Stimulated activated naive CD8-positive, alpha-beta T cell treated with anti-CD3 and anti-CD28 coated beads, Interleukin-15, Interleukin-2, amounts not matched to agents 100 ng/mL and 50 ng/mL, for 24 hours (primary cell): Measurements from ENCODE around the gene WEE2.

Source experiments
- H3K27ac Mint-ChIP-seq: one replicate; pipeline ENCODE4 v1.8.0; 2021; ENCODE audit warnings: mild to moderate bottlenecking, mixed read lengths
- H3K27me3 Mint-ChIP-seq: one replicate; pipeline ENCODE4 v1.8.0; 2021; ENCODE audit warnings: mixed read lengths
- H3K36me3 Mint-ChIP-seq: one replicate; pipeline ENCODE4 v1.8.0; 2021; ENCODE audit warnings: low read depth, mixed read lengths
- H3K4me1 Mint-ChIP-seq: one replicate; pipeline ENCODE4 v1.8.0; 2021; ENCODE audit warnings: low read depth, mixed read lengths
- H3K4me3 Mint-ChIP-seq: one replicate; pipeline ENCODE4 v1.8.0; 2021; ENCODE audit warnings: mild to moderate bottlenecking, mixed read lengths
- H3K9me3 Mint-ChIP-seq: one replicate; pipeline ENCODE4 v1.8.0; 2021; ENCODE audit warnings: mixed read lengths

The WEE2 gene

DNA sequence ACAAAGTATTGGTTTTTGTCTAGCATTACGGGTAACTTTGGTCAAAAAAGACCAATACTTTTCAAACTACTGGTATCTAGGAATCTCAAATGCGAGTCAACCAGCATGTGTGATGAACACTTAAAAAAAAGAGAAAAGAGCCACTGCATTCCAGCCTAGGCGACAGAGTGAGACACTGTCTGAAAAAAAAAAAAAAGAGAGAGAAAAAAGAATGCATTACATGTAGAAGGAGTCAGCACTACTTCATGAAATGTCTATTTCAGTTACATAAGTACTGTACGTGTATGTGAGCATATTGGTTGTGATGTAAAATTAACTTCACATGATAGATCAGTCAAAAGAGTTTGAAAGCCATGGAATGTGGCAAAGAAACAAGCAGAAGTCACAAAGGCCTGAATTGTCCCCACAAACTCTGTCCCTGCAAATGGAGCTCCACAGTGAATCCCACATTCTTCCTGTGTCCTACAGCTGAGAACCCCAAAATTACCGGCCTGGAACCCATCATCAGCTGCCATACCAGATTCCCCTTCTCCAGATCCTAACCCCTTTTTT, 7.8 kb upstream of the WEE2 start:
- Mint-ChIP-seq H3K4me1 (peaks cover 59% of the 10 kb centered on the region), H3K9me3 (no peaks in the 10 kb centered on the region), H3K27me3 (peaks cover 11% of the 10 kb centered on the region), H3K36me3 (no peaks in the 10 kb centered on the region), H3K4me3 (peak overlapping the region; percentile 77), H3K27ac (peak overlapping the region; percentile 22)

DNA sequence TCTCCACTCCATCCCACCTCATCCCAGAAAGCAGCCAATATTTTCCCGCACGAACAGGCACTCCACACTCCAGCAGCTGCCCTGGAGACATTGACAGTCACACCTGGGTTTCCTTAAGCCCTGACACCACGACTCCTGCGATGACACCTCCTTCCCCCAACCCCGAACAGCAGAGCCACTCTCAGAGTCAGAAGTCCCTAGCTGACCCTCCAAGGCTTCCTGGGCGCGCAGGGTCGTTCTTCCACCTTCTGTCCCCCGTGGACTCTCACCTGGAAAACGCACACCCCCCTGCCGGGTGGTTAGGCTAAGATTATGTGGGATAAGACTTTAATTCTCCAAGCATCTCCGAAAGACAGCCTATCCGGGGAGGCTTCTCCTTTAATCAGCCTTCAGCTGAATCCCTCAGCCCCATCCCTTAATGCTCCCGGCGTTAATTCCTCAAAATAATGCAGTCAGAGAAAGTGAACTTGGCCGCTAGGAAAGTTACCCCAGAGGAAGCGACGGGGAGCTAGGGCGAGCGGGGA, 7.2 kb upstream of the WEE2 start:
- H3K27ac Mint-ChIP-seq = peak overlapping the region; percentile 22
- H3K4me1 Mint-ChIP-seq = peaks cover 56% of the 10 kb centered on the region

DNA sequence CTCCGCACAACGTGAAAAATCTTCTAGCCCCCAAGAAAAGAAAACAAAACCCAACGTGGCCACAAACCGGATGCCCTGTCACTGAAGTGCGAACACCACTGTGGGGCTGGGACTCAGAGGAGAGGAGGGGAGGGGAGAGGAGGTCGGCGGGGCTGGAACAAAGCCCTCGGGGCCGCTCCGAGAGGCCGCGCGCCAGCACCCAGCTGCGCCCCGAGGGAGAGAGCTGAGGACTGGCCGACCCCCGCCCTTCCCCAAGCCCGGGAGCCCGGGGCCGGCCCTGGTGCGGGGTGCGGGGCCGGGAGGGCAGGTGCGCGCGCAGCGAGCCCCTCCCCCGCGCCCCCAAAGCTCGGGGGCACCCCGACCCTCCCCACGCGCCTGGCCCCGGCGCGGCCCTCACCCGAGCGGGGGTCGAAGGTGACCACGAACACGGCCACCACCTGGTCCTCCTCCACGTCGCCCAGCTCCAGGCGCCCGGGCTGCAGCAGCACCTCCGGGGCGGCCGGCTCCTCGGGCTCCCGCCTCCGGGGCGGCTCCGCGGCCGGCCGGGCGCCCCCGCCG, 6.6 kb upstream of the WEE2 start:
- peaks cover 53% of the 10 kb centered on the region for H3K4me1 Mint-ChIP-seq
- H3K27ac Mint-ChIP-seq = no peak overlapping the region
- H3K9me3 Mint-ChIP-seq = no peaks in the 10 kb centered on the region
- peak overlapping the region; percentile 77 for H3K4me3 Mint-ChIP-seq
- H3K36me3 Mint-ChIP-seq = no peaks in the 10 kb centered on the region
- H3K27me3 Mint-ChIP-seq = peaks cover 11% of the 10 kb centered on the region

More for the DNA sequence above, 7.2 kb upstream of the WEE2 start:
- H3K36me3 Mint-ChIP-seq = no peaks in the 10 kb centered on the region
- H3K9me3 Mint-ChIP-seq = no peaks in the 10 kb centered on the region
- H3K27me3 Mint-ChIP-seq = peaks cover 11% of the 10 kb centered on the region
- H3K4me3 Mint-ChIP-seq = peak overlapping the region; percentile 77

DNA sequence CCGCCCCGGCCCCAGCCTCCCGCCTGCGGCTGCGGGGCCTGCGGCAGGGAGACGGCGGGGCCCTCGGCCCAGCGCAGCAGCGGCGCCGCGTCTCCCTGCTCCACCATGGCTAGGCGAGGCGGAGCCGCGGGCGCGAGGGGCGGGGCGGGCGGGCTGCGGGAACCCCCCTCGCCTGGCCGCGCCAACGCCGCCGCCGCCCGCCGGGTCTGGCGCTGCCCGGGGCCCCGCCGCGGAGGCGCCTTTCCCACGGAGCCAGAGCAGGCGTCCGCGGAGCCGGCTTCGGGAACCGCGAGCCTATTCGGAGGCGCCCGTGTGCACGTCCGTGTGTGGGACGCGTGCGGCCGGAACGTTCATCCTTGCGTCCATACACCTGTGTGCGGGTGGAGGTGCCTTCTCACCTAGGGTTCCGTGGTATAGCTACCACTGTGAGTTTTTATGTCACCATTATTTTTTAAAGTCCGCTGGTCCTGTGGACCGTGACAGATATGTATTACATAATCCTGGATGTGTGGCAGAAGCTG, 6.0 kb upstream of the WEE2 start, which contains the start of gene DENND11:
Gene DENND11, minus strand, starts transcription at position 120 of the 521 bp plus-strand sequence. Its CDS starts 13 bp downstream, at position 107.
- Mint-ChIP-seq H3K9me3 (no peaks in the 10 kb centered on the region), H3K4me3 (peak within 1 kb of the TSS; percentile 77), H3K27ac (no peak within 1 kb of the TSS), H3K4me1 (peaks cover 47% of the 10 kb centered on the region), H3K36me3 (no peaks in the 10 kb centered on the region), H3K27me3 (peaks cover 11% of the 10 kb centered on the region)

DNA sequence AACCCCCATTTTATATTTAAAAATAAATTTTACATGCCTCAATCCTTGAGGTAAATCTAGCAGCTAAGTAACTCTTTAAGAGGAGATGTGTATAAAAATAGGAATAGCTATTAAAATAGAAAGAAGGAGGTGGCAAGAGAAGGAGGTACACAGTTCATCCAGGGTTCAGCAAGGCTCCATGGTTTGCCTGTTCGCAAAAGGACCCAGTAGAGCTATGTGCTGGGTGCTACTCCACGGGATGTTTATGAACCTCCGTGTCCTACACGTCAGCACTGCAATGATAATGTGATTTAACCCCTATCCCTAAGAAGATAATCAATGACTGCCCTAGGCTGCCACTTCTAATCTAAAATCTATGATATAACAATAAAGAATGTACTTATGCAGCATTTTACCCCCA, 5.3 kb upstream of the WEE2 start:
- Mint-ChIP-seq H3K27me3 (peaks cover 11% of the 10 kb centered on the region), H3K36me3 (no peaks in the 10 kb centered on the region), H3K9me3 (no peaks in the 10 kb centered on the region), H3K4me3 (peak overlapping the region; percentile 74), H3K4me1 (peaks cover 39% of the 10 kb centered on the region), H3K27ac (no peak overlapping the region)

GRCh38 chr7:141704112-141704511, 4.0 kb upstream of the WEE2 start:
- Mint-ChIP-seq H3K27me3 (peaks cover 11% of the 10 kb centered on the region), H3K27ac (no peak overlapping the region), H3K4me3 (no peak overlapping the region), H3K36me3 (no peaks in the 10 kb centered on the region), H3K9me3 (no peaks in the 10 kb centered on the region), H3K4me1 (peaks cover 27% of the 10 kb centered on the region)

DNA sequence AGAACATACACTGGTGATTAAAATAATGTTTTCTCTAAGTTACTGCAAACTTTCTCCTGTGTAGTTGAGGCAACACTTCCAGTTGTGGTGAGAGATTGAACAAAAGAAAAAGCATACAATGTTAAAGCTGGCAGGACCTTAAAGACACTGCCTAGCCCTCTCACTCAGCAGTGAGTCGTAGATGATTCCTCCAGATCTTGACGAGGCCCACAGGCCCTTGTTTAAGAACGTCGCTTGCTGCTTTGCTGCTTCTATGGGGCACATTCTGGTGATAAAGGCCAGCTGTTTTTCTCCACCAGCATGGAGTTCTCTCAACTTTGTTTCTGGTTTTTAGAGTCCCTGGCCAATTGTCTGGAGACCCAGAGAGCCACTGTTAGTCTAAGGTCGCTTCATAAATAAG, 3.4 kb upstream of the WEE2 start:
- no peaks in the 10 kb centered on the region for H3K9me3 Mint-ChIP-seq
- H3K36me3 Mint-ChIP-seq = no peaks in the 10 kb centered on the region
- H3K27me3 Mint-ChIP-seq = peaks cover 11% of the 10 kb centered on the region
- H3K4me1 Mint-ChIP-seq = peaks cover 21% of the 10 kb centered on the region
- no peak overlapping the region for H3K4me3 Mint-ChIP-seq
- H3K27ac Mint-ChIP-seq = no peak overlapping the region

GRCh38 chr7:141706239-141707064, 1.7 kb upstream of the WEE2 start:
- Mint-ChIP-seq H3K36me3 (no peaks in the 10 kb centered on the region), H3K9me3 (no peaks in the 10 kb centered on the region), H3K4me3 (no peak overlapping the region), H3K4me1 (peaks cover 4% of the 10 kb centered on the region), H3K27ac (no peak overlapping the region), H3K27me3 (peaks cover 11% of the 10 kb centered on the region)

GRCh38 chr7:141709318-141709717, 1.2 kb downstream of the WEE2 start:
- Mint-ChIP-seq H3K36me3 (no peaks in the 10 kb centered on the region), H3K27ac (no peak overlapping the region), H3K4me1 (peaks cover 4% of the 10 kb centered on the region), H3K9me3 (no peaks in the 10 kb centered on the region), H3K27me3 (no peaks in the 10 kb centered on the region), H3K4me3 (no peak overlapping the region)

DNA sequence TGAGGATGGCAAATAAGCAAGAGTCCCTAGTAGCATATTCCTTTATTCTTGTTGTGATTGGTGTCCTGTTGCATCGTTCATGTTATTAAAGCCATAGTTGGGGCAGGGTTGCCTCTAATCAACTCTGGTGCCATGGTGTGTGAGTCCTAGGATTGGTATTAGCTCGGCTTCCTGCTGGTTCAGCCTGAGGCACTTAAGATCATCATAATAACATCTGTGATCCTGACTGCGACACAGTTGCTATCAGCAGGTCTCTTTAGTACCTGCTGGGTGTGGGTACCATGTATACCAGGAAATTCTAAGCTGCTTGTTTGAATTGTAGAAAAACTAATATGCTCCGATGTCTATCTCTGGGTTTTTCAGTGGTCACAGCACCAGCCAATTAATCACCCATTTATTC, 1.6 kb downstream of the WEE2 start:
- Mint-ChIP-seq H3K4me1 (peaks cover 4% of the 10 kb centered on the region), H3K27me3 (no peaks in the 10 kb centered on the region), H3K9me3 (no peaks in the 10 kb centered on the region), H3K4me3 (no peak overlapping the region), H3K36me3 (no peaks in the 10 kb centered on the region), H3K27ac (no peak overlapping the region)

- Mint-ChIP-seq H3K9me3 (no peaks in the 10 kb centered on the region), H3K36me3 (no peaks in the 10 kb centered on the region), H3K4me3 (no peak overlapping the region), H3K27ac (no peak overlapping the region), H3K27me3 (no peaks in the 10 kb centered on the region), H3K4me1 (peaks cover 3% of the 10 kb centered on the region)
Observed at GRCh38 chr7:141710301-141710700, 2.1 kb downstream of the WEE2 start.

DNA sequence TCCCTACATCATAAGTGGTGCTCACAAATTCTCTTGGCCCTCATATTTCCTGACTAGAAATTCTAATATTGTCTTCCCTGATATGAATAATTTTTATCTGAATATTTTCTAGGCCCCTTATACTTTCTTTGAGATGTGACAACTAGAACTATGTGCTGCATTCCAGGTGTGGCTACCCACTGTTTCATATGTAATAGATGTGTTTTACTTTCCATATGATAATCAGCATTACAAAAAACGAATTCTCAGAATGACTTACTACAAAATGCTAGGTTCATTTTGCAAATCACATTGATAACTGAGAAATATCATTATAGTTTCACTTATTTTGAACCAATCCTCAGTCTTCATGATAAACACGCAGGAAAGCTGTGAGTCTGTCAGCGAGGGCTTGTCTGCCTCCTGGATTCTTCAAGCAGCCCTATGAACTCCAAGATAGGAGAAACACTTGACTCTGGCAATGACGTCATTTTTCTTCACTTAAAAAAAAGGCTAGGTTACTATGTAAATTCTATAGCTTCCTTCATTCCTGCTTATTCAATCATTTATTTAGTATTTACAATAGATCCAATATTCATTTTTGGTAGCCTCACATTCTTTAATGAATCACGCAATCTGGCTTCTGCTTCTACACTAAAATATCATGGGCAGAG, 4.6 kb downstream of the WEE2 start:
- H3K9me3 Mint-ChIP-seq = no peaks in the 10 kb centered on the region
- H3K36me3 Mint-ChIP-seq = no peaks in the 10 kb centered on the region
- H3K4me1 Mint-ChIP-seq = no peaks in the 10 kb centered on the region
- no peak overlapping the region for H3K27ac Mint-ChIP-seq
- H3K4me3 Mint-ChIP-seq = no peak overlapping the region
- no peaks in the 10 kb centered on the region for H3K27me3 Mint-ChIP-seq

GRCh38 chr7:141713890-141714289, 5.7 kb downstream of the WEE2 start:
- no peak overlapping the region for H3K27ac Mint-ChIP-seq
- H3K9me3 Mint-ChIP-seq = no peaks in the 10 kb centered on the region
- H3K36me3 Mint-ChIP-seq = no peaks in the 10 kb centered on the region
- no peaks in the 10 kb centered on the region for H3K4me1 Mint-ChIP-seq
- no peaks in the 10 kb centered on the region for H3K27me3 Mint-ChIP-seq
- H3K4me3 Mint-ChIP-seq = no peak overlapping the region

DNA sequence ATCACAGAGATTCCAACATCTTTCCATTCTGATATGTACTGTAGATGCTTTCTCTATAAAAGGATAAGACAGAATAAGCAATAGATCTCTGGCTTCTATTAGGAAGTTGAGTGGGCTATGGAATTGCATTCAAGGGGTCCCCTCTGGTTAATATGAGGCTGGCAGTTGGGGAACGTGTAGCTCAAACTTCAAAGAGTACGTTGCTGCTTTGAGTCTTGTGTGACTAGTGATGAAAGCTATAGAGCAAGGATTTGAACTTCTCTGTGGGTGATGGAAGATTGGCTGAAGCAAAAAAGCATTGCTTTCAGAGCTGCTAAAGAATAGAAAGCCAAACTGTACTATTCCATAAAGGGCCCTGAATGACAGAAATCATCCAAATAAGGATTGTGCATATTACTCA, 6.4 kb downstream of the WEE2 start:
- H3K27me3 Mint-ChIP-seq = no peaks in the 10 kb centered on the region
- H3K4me3 Mint-ChIP-seq = no peak overlapping the region
- H3K36me3 Mint-ChIP-seq = no peaks in the 10 kb centered on the region
- no peaks in the 10 kb centered on the region for H3K4me1 Mint-ChIP-seq
- no peaks in the 10 kb centered on the region for H3K9me3 Mint-ChIP-seq
- H3K27ac Mint-ChIP-seq = no peak overlapping the region

GRCh38 chr7:141715018-141715417, 6.9 kb downstream of the WEE2 start:
- no peak overlapping the region for H3K4me3 Mint-ChIP-seq
- H3K27ac Mint-ChIP-seq = no peak overlapping the region
- no peaks in the 10 kb centered on the region for H3K27me3 Mint-ChIP-seq
- H3K9me3 Mint-ChIP-seq = no peaks in the 10 kb centered on the region
- H3K4me1 Mint-ChIP-seq = no peaks in the 10 kb centered on the region
- H3K36me3 Mint-ChIP-seq = no peaks in the 10 kb centered on the region
